Fibroblast of lung (primary cell): ENCODE data around the gene FCAR.
"Not testable (repeated sequence)": the region's sequence is repeated elsewhere in the genome, so short reads cannot be mapped to it uniquely, and the experiment has no call there.

Source experiments
- CTCF ChIP-seq, 2 donors: IDR thresholded peaks in 1 of 2; conservative IDR thresholded peaks in 1 of 2; 1 replicate in 1 of 2; 2 replicates in 1 of 2; pipeline ENCODE4 v1.5.1; 2011 to 2012; ENCODE audit warnings: low read length in 2 of 2, control low read depth in 1 of 2, inconsistent platforms in 1 of 2, low read depth in 1 of 2, mild to moderate bottlenecking in 1 of 2
- EZH2 ChIP-seq: IDR thresholded peaks from 2 replicates; pipeline ENCODE4 v1.5.1; 2012; ENCODE audit warnings: low read length, control low read depth, mild to moderate bottlenecking; ENCODE audit errors: missing control alignments

GRCh38 chr19:54837522-54837921 lies 36.5 kb upstream of the FCAR start:
- TF ChIP-seq CTCF (conservative IDR thresholded peaks at IDR 0.05 in 1 of 2, IDR thresholded peaks at IDR 0.05 in 1 of 2; ENCODE audit: low read depth in 1 of 2, low read length in 2 of 2); EZH2: not testable (repeated sequence)
